ENCODE measurements around the gene PCBP1. TPM values are rescaled to one million over a fixed set of nuclear protein-coding genes. Genes with fewer than 3 reads are reported as not detected.

The PCBP1 gene
- total and polyA plus RNA-seq, 9 of the 15 experiments (the other 6 are each of a cell fraction or from before 2014, with no cell fraction given) = 19.2 to 407 (median 78.1) TPM

DNA sequence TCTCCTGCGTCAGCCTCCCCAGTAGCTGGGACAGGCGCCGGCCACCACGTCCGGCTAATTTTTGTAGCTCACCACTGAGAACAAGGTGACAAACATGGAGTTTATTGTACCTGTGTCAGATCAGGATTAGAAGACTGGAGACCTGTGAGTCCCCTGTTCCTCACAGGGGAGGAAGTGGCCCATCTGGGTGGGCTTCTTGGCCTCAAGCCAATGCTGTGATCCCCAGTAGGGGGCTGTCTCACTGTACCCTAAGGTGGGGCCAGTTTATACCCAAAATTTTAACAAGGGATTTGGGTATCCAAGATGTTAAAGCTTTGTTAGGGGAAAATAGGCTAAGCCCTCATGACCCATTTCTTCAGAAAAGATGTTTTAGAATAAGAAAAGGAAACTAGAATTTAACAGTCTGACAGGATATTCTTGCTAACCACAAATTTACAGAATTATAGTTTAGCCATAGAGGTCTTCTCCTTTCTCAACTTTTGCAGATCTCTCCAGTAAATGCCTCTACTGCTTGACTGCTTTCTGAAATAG is 16.3 kb downstream of the PCBP1 start (continued):
- 0 out of 2 replicates have a peak, but pooled peaks have one; percentile 8 for TF ChIP-seq ZNF197 (CRISPR knock-in tag; IDR thresholded peaks at IDR 0.05; ENCODE audit: low read depth)

DNA sequence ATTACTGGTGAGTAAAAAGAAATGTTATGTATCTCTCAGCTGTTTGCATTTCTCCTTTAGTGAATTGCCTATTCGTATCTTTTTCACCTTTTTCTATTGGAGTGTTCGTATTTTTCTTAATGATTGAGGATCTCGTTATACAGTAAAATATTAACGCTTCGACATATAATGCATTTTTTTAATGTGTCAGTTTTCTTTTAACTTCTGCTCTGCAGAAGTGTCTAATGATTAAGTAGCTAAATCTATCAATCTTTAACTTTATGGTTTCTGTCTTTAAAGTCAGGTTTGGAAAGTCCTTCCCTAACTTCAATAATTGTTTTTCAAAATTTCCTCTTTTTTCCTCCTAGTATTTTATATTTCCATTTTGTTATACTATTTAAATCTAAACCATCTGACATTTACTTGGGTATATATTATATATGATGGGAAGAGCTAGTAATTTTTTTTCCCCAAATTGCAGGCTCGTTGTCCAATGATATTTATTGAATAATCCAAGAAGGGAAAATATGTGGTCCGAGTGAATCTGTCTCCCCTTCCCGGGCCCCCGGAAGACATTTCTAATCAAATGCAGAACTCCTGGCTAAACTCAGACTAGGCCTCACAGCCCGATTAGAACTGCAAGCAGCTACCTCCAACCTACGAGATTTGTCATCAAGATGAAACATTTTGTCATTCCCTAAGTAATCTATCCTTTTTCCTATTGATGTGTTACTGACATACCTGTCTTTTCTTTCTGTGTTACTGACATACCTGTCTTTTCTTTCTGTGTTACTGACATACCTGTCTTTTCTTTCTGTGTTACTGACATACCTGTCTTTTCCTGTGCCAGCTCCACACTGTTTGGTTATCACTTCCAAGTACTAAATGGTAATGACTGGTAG is 17.2 kb downstream of the PCBP1 start:
- Histone ChIP-seq H2AFZ (ENCODE audit: low read depth, low read length) (peak overlapping the region; percentile 90), H3K36me3 (ENCODE audit: control insufficient read depth, insufficient read depth, low read length) (no peaks in the 10 kb centered on the region), H3K9me1 (ENCODE audit: control insufficient read depth, insufficient read depth, low read length) (no peaks in the 10 kb centered on the region), H4K20me1 (replicated peaks; ENCODE audit: control insufficient read depth, insufficient read depth, low read length) (no peaks in the 10 kb centered on the region), H3K4me3 (peak overlapping the region; percentile 17; the same call in 1 of the 2 replicates), H3K4me1 (replicated peaks in 1 of 2; ENCODE audit: control insufficient read depth in 2 of 2, insufficient read depth in 2 of 2, low read length in 2 of 2) (peaks cover 39 to 46% of the 10 kb centered on the region in 2 experiments), H3K4me2 (ENCODE audit: insufficient read depth, low read length) (peak overlapping the region; percentile 76), H3K27me3 (ENCODE audit: control insufficient read depth in 2 of 2, insufficient read depth in 2 of 2, low read length in 2 of 2) (no peaks in the 10 kb centered on the region), H3K9me3 (replicated peaks; ENCODE audit: control insufficient read depth, insufficient read depth, low read depth, low read length) (no peaks in the 10 kb centered on the region; the same call in 1 of the 2 replicates), H3K9ac (ENCODE audit: insufficient read depth in 1 of 2, low read depth in 2 of 2, low read length in 2 of 2) (peak overlapping the region in 1 of 2 experiments; percentile 69; a peak in 2 of 4 replicates), H3K27ac (ENCODE audit: extremely low read depth, low read depth, low read length) (peak overlapping the region; percentile 75), H3K79me2 (ENCODE audit: control insufficient read depth, insufficient read depth, low read length) (no peaks in the 10 kb centered on the region)
- CTCF ChIA-PET (ENCODE audit: low intra/inter-chr PET ratio) = no interaction called here
- intact Hi-C loops (cut with micrococcal nuclease) = no loop called here
- DNase-seq (ENCODE audit: extremely low read depth in 1 of 4, low spot score in 3 of 4) = peak; percentile 73 to 90 (median 77)
- WGBS (ENCODE audit: insufficient coverage, low coverage, missing lambda C conversion rate) = 6% methylated on average over 11 of the region's 11 CpGs
- TSS peak; percentile 49 for BruUV-seq (replicated peaks)
- in situ Hi-C loops (cut with MboI) = no loop called here
- peak; percentile 63 for ATAC-seq
- POLR2A ChIA-PET = interaction anchor here (0.6 to 2.4 kb wide), 9 partner anchors 11 to 191 kb away, joined by 3 to 12 read pairs (median 5); partner anchors contain the start of gene SNRPG
- peak; percentile 87 for FAIRE-seq
- TF ChIP-seq EP300 (IDR thresholded peaks at IDR 0.05; ENCODE audit: low read length) (peak; percentile 57; the same call in 1 of the 2 replicates), MTA1 (IDR thresholded peaks at IDR 0.05; ENCODE audit: borderline replicate concordance) (peak; percentile 62), C11orf30 (IDR thresholded peaks at IDR 0.05; ENCODE audit: low read depth) (peak; percentile 2; the same call in 1 of the 2 replicates), PHF20 (IDR thresholded peaks at IDR 0.05; ENCODE audit: partially characterized antibody) (peak; percentile 71), NCOA1 (IDR thresholded peaks at IDR 0.05; ENCODE audit: low read depth) (peak; percentile 65), PREB (CRISPR knock-in tag; IDR thresholded peaks at IDR 0.05) (no peak), SMAD2 (IDR thresholded peaks at IDR 0.05; ENCODE audit: low read depth, low read length) (no peak), MAFF (IDR thresholded peaks at IDR 0.05; ENCODE audit: low read length) (no peak), ARNT (IDR thresholded peaks at IDR 0.05) (peak in 1 of 2 experiments; percentile 92; a peak in 2 of 4 replicates), ZNF197 (CRISPR knock-in tag; IDR thresholded peaks at IDR 0.05; ENCODE audit: low read depth) (0 out of 2 replicates have a peak, but pooled peaks have one; percentile 25), TEAD4 (IDR thresholded peaks at IDR 0.05; ENCODE audit: low read length) (peak; percentile 62), TEAD4 (CRISPR knock-in tag; IDR thresholded peaks at IDR 0.05; ENCODE audit: borderline replicate concordance) (no peak), ZNF316 (IDR thresholded peaks at IDR 0.05) (no peak), SUPT5H (IDR thresholded peaks at IDR 0.05) (peak; percentile 33; the same call in 1 of the 2 replicates), DLX4 (CRISPR knock-in tag; IDR thresholded peaks at IDR 0.05) (no peak)
- TF ChIP-seq, protein P1, sequence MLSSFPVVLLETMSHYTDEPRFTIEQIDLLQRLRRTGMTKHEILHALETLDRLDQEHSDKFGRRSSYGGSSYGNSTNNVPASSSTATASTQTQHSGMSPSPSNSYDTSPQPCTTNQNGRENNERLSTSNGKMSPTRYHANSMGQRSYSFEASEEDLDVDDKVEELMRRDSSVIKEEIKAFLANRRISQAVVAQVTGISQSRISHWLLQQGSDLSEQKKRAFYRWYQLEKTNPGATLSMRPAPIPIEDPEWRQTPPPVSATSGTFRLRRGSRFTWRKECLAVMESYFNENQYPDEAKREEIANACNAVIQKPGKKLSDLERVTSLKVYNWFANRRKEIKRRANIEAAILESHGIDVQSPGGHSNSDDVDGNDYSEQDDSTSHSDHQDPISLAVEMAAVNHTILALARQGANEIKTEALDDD (IDR thresholded peaks at IDR 0.05) = peak; percentile 78

All from K562 (cell line).